ENCODE results near the gene UCN2.

DNA sequence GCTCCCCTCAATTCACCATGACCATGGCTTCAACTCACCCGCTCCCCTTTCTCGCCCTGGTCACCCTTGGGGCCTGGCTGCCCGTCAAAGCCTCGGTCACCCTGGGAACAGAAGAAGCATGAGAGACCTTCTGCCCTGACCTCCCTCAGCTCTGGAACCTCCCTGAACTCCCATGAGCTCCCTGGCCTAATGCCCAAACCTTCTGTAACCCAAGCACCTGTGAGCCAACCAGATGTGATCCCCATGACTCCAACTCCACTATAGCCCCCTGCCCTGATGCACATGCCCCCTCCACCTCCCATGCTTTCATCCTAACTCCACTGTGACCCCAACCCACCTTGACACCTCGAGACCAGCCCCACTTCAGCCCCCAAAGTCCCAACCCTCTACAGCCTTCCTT lies 3.5 kb upstream of the UCN2 start:
- TF ChIP-seq POLR2A (IDR thresholded peaks at IDR 0.05; ENCODE audit: low read depth, low read length): no peak
- TF ChIP-seq, protein P1, sequence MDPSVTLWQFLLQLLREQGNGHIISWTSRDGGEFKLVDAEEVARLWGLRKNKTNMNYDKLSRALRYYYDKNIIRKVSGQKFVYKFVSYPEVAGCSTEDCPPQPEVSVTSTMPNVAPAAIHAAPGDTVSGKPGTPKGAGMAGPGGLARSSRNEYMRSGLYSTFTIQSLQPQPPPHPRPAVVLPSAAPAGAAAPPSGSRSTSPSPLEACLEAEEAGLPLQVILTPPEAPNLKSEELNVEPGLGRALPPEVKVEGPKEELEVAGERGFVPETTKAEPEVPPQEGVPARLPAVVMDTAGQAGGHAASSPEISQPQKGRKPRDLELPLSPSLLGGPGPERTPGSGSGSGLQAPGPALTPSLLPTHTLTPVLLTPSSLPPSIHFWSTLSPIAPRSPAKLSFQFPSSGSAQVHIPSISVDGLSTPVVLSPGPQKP (IDR thresholded peaks at IDR 0.05; ENCODE audit: borderline replicate concordance, low read depth, low read length): no peak
- TF ChIP-seq, protein P2, sequence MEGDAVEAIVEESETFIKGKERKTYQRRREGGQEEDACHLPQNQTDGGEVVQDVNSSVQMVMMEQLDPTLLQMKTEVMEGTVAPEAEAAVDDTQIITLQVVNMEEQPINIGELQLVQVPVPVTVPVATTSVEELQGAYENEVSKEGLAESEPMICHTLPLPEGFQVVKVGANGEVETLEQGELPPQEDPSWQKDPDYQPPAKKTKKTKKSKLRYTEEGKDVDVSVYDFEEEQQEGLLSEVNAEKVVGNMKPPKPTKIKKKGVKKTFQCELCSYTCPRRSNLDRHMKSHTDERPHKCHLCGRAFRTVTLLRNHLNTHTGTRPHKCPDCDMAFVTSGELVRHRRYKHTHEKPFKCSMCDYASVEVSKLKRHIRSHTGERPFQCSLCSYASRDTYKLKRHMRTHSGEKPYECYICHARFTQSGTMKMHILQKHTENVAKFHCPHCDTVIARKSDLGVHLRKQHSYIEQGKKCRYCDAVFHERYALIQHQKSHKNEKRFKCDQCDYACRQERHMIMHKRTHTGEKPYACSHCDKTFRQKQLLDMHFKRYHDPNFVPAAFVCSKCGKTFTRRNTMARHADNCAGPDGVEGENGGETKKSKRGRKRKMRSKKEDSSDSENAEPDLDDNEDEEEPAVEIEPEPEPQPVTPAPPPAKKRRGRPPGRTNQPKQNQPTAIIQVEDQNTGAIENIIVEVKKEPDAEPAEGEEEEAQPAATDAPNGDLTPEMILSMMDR (conservative IDR thresholded peaks at IDR 0.05; ENCODE audit: low read depth, low read length): no peak
- TF ChIP-seq, protein P3, sequence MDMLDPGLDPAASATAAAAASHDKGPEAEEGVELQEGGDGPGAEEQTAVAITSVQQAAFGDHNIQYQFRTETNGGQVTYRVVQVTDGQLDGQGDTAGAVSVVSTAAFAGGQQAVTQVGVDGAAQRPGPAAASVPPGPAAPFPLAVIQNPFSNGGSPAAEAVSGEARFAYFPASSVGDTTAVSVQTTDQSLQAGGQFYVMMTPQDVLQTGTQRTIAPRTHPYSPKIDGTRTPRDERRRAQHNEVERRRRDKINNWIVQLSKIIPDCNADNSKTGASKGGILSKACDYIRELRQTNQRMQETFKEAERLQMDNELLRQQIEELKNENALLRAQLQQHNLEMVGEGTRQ (IDR thresholded peaks at IDR 0.05; ENCODE audit: low read depth, low read length): no peak
